HG03558 (cell line): ENCODE data around the gene TMED7.
"Not testable (repeated sequence)": the region's sequence is repeated elsewhere in the genome, so short reads cannot be mapped to it uniquely, and the experiment has no call there.

Experiments
- ATAC-seq: cut with Tn5 transposase; IDR thresholded peaks from one replicate; pipeline ENCODE4 v1.9.1; 2021; ENCODE audit warnings: moderate number of reproducible peaks; ENCODE audit not compliant: unreplicated experiment; ENCODE audit errors: extremely low read depth

The TMED7 gene

DNA sequence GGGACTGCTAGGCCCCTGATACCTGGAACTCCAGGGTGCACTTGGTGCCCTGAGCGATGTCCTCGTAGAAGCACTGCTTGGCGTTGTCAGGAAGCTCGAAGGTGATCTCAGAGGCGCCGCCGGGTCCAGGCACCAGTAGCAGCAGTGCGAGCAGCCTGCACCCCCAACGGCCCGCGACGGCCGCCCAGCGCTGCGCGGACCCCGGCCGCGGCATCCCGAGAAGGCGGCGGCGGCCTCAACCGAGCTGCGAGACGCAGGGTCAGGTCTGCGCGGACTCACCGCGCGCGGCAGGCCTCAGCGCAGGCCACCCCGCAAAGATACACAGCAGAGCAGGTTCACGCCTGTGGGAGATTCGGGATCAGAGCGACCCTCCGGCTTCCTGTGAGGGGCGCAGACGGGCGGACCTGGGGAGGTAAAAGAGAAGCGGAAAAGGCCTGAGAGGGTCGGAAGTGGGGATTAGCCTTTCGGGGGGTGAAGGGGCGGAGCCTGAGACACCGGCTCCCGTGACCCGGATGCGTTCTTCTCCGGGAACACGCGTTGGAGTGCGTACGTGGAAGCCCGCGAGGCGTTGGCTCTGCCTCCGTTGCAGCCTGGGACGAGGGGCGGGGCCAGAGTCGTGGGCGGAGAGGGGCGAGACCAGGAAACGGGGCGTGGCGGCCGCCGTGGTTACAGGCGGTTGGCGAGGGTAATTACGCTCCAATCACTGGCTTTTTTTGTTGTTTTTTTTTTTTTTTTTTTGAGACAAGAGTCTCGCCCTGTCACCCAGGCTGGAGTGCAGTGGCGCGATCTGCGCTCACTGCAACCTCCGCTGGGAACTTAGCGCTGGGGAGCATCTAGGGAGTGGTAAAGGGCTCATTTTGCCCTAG, at the start of gene TMED7:
TMED7 (minus strand) TSS at position 458 of the 866 bp plus-strand sequence; CDS start at position 214, 244 bp downstream.
- ATAC-seq: peak; percentile 78

DNA sequence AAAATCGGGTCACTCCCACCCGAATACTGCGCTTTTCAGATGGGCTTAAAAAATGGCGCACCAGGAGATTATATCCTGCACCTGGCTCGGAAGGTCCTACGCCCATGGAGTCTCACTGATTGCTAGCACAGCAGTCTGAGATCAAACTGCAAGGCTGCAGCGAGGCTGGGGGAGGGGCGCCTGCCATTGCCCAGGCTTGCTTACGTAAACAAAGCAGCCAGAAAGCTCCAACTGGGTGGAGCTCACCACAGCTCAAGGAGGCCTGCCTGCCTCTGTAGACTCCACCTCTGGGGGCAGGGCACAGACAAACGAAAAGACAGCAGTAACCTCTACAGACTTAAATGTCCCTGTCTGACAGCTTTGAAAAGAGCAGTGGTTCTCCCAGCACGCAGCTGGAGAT, 48.9 kb upstream of the TMED7 start:
- ATAC-seq: not testable (repeated sequence)

DNA sequence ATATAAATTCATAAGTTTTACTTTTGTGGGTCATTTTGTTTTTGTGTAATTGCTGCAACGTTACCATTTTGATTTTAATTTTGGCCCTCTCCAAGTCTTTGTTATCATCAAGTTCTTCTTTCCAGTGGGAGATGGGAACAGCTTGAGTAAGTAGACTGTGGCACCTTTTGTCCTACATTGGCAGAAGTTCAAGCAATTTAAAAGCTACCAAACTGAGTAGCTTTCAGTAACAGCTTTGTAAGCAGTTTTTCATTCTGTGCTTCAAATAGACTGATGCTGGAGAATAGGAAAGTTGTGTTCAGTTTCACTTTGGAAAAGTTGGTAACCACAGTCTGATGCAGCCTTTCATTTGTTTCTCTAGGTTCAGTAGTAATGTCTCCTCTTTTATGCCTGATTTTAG, 47.8 kb upstream of the TMED7 start:
- no peak for ATAC-seq

- no peak for ATAC-seq
These were observed 46.1 kb upstream of the TMED7 start for GRCh38 chr5:115671939-115672338.

- no peak for ATAC-seq
These were observed 40.2 kb upstream of the TMED7 start for GRCh38 chr5:115666023-115666422.

DNA sequence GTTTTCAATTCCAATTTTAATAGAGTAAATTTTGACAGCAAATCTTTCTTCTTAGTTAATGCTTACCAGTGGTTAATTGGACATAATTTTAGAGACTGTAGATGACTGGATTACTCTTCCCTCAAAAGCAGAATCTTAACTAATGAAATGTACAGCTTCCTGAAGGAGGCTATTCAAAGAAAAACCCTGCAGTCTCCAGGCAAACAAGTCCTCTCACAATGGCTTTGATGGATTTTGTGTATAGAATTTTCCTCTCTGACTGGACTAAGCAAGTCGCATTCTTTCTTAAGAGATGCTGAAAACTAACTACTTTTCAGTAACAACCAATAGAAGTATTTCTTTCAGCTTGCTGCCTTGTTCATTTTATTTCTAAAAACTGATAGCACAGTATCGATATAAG, 35.7 kb upstream of the TMED7 start:
- ATAC-seq: no peak

DNA sequence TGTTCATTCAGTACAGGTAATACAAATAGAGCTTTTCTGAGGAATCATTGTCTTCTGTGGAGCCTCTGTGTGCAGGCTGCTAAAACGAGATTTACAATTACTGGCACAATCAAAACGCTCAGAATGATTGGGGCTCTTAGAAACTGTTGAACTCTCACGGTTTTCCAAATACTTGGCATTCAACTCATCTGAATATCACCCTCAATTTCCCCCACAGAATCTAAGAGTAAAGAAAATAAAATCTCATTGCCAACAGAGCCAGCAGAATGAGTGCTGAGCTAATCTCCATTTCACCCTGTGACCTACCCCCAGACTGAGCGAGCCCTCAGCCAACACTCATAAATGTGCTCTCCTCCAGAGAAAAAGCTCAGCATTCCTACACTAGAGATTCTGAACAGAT, 35.3 kb upstream of the TMED7 start:
- ATAC-seq: no peak

DNA sequence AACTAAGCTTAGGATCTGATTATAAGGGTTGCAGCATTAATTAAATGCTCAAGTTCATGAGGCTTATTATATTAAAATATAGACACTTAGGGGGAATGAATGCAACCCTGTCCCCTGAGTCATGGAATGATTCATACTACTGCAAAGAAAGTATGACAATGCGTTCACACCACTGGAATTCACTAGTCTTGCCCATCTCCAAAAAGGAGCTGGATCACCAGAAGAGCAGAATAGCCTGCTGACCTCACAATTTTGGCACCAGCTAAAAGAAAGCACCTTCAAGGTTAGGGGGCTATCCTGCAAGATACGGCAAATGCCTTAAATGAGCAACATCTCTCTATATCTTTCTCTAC, 32.0 kb upstream of the TMED7 start:
- ATAC-seq: no peak

GRCh38 chr5:115657125-115657880, 31.5 kb upstream of the TMED7 start:
- no peak for ATAC-seq

DNA sequence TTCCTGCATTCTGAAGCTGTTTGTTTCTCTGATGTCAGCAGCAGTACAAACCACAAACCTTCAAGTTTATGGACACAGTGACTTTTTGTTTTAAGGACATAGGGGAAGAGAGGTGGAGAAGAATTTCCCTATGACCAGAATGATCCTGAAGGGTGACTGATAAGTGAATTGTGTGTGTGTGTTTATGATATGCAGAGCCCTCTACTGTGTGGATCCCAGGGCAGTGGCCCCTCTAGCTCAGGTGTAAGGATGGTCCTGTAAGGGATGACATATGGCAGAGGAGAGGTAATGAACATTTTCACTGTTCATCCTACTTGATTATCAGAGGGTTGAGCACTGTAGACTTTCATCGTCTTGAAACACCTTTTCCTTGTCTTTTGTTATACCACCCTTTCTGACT, 30.6 kb upstream of the TMED7 start:
- ATAC-seq: no peak

GRCh38 chr5:115655994-115656393, 30.2 kb upstream of the TMED7 start:
- no peak for ATAC-seq

GRCh38 chr5:115649541-115649940, 23.7 kb upstream of the TMED7 start:
- ATAC-seq: no peak

GRCh38 chr5:115648056-115648455, 22.2 kb upstream of the TMED7 start:
- ATAC-seq: no peak

DNA sequence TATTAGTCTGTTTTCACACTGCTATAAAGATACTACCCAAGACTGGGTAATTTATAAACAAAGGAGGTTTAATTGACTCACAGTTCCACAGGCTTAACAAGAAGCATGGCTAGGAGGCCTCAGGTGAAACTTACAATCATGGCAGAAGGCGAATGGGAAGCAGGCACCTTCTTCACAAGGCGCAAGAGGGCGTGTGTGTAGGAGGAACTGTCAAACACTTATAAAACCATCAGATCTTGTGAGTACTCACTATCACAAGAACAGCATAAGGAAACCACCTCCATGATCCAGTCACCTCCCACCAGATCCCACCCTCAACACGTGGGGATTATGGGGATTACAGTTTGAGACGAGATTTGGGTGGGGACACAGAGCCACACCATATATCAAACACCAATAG, 19.6 kb upstream of the TMED7 start:
- not testable (repeated sequence) for ATAC-seq

DNA sequence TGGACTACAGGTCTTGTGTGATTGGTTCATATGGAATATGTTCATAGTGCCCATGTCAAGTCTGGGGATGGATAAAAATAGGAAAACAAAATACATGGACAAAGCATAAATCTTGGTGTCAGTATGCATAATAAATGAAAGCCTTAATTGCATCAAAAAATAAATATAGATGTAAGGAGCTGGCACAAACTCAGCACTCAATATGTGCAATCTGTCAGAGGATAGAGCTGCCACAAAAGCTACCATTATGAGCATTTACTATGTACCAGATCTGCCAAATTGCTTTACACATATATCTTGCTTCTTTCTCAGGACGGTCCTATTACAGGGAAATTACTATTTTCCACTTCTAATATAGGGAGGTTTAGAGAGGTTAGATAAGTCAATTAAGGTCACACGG, 18.2 kb upstream of the TMED7 start:
- no peak for ATAC-seq

DNA sequence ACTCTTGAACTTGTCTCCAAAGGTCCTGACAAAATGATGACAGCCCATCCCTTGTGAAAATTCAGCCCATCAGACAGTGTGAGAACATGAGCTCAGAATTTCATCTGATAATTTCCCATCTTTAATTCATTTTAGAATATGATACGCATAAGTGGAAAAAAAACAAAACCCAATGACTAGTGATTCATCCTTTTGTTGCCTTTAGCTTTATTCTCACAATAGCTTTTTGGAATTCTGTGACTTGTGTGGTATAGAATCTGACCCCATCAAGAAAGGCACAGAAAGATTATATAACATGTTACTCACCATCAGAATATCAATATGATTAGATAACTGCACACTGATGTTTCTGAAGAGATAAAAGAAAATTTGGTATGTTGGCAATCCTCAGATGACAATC, 16.1 kb upstream of the TMED7 start:
- no peak for ATAC-seq

GRCh38 chr5:115640274-115640673, 14.4 kb upstream of the TMED7 start:
- no peak for ATAC-seq

DNA sequence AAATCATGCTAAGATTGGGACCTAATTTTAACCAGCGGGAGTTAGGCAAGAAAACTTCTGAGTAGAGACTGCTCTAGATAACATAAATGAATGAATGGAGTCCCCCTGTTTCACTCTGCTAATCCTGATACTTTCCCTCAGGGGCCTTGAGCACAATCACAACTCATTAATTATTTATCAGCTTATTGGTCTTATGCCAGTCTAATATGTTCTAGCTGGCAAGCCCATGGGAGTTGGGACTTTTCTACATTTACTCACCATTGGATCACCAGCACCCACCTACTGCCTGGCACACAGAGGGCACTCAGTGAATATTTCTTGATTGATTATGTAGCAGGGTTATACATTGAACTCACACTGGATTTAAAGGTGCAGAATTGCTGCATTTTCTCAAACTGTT, 13.5 kb upstream of the TMED7 start:
- no peak for ATAC-seq

DNA sequence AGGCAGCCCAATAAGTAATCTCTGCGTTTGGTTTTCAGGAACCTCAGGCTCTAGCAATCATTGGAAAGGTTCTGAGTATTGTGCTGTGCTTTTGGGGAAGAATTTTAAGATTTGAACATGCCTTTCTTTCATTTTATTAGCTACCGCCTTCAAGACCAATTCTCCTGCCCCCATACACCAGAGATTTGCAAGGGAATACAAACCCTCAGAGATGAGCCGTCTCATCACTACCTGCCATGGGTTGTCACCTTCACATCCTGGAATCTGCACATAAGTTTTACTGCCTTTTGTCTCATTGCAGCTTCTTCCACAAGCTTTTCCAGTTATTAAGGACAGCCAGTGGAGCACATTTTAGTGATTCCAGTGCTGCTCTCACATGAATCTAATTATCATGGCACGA, 11.7 kb upstream of the TMED7 start:
- no peak for ATAC-seq

DNA sequence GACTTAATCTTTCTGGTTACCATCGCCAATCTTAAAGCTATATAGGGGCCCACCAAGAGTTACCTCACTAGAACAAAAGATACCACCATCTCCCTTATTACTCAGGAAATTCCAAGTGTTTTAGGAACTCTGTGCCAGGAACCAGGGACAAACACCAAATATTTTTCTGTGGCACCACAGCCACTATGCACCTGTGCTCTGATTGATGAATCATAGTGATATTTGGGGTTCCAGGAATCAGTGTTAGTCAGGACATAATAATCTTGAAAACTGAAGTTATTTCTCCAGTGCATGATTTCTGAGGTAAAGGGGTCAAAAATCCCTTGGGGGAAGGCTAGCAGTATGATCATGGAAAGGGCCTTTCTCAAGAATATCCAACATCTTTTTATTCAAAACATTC, 10.2 kb upstream of the TMED7 start:
- ATAC-seq: no peak

- ATAC-seq: peak; percentile 30
These were observed 8.7 kb upstream of the TMED7 start for GRCh38 chr5:115634343-115635132.
